GM21825 (cell line): ENCODE data around the gene SOX18.
"Not testable (repeated sequence)": the region's sequence is repeated elsewhere in the genome, so short reads cannot be mapped to it uniquely, and the experiment has no call there.

Experiments used
- ATAC-seq: cut with Tn5 transposase; IDR thresholded peaks from one replicate; pipeline ENCODE4 v1.9.1; 2021; ENCODE audit warnings: mild to moderate bottlenecking, moderate library complexity; ENCODE audit not compliant: unreplicated experiment

SOX18 gene

DNA sequence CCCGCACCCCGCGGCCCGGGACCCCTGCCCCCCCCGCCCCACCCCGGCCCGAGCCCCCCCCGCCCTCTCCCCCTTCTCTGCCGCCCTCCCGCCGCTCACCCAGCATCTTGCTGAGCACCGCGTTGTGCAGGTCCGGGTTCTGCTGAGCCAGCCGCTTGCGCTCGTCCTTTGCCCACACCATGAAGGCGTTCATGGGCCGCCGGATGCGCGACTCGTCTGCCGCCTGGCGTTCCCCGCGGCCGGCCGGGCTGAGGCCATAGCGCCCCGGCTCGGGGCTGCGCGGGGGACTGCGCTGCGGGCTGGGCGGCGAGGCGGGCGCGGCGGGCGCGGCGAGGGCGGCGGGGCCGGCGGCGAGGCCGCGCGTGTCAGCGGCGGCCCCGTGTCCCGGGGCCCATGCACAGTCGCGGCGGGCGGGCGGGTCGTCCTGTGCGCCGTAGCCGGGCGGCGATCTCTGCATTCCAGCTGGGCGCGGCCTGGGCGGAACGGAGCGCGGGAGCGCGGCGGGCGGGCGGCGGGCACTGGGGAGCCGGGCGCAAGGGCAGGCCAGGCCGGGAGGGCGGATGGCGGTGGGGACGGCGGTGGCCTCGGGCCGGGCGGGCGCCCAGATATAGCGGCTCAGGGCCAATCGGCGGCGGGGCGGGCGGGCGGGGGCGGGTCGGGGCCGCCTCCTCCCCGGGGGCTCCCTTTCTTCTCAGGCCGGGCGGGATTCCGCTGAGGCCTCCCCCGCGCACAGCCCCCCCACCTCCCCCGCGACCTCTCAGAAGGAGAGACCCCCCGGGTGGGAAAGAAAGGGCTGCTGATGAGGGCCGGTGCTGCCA, at the start of gene SOX18:
TSS of gene SOX18 (minus strand) at position 580 of the 818 bp plus-strand sequence. CDS start at position 457, 123 bp downstream.
- no peak for ATAC-seq

DNA sequence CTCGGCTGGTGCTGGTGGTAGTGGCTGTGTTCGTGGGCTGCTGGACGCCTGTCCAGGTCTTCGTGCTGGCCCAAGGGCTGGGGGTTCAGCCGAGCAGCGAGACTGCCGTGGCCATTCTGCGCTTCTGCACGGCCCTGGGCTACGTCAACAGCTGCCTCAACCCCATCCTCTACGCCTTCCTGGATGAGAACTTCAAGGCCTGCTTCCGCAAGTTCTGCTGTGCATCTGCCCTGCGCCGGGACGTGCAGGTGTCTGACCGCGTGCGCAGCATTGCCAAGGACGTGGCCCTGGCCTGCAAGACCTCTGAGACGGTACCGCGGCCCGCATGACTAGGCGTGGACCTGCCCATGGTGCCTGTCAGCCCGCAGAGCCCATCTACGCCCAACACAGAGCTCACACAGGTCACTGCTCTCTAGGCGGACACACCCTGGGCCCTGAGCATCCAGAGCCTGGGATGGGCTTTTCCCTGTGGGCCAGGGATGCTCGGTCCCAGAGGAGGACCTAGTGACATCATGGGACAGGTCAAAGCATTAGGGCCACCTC, 49.1 kb upstream of the SOX18 start:
- ATAC-seq, result no peak

DNA sequence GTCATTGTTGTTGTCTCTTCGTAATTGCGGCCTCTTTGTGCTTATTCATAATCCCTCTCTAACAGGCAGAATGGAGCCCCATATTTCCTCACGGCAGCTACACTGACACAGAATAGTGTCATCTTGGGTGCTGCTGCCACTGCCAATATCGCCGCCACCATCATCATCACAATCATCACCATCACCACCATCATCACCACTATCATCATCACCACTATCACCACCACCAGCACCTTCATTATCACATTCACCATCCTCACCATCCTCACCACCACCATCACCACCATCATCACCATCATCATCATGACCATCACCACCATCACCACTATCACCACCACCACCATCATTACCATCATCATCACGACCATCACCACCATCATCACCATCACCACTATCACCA, 47.1 kb upstream of the SOX18 start:
- ATAC-seq, result no peak

DNA sequence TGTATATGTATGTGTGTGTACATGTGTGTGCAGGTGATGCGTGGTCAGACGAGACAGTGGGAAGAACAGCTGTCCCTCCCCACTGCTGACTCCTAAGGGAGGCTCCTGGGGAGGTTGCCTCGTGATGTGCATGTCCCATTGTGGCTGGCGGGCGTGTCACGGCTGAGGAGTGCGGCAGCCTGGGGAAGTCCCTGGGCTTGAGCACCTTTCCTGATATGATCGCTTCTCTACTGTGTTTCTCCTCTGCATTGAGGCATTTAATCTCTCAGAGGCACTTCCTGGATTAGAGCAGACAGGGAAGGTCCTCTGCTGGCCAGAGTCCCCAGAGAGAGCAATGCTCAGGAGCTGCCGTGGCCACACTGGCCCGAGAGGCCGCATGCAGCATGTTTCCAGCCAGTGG, 46.5 kb upstream of the SOX18 start:
- ATAC-seq, result no peak

DNA sequence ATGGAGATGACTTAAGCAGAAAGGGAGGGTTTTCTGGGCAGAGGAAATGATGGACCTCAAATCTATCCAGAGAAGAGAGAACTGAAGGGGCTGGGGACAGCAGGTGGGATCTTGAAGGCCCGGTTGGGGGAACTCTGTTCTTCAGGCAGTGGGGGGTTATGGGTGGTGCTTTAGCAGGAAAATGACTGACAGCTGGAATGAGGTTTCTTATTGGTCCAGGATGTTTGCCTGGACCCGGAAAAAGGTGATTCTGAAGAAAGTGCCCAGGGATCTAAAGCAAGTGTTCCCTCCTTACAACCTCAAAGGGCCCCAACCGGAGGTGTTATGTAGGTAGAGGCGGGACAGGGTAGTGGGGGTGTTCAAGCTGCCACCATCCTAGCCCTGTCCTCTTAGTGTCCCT, 46.0 kb upstream of the SOX18 start:
- no peak for ATAC-seq

DNA sequence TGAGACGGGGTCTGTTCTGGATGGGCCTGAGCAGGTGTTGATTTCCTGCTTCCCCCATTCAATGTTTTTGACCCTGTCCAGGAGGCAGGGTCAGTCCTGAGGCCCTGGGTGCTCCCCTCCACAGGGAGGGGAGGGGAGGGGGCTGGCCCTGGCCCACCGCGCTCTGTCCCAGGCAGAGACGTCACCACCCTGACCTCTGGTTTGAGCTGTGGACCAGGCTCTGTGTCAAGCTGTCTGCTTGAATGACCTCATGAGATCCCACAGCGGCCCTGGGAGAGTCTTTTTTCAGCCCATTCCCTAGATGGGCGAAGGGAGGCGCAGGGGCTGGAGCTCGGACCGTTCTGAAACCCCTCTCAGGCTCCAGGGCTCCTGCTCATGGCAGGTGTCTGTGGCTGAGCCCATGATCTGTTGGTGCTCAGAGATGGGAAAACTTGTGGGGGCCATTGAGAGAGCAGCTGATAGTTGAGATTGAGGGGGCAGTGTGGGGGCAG, 43.6 kb upstream of the SOX18 start:
- ATAC-seq, result no peak

DNA sequence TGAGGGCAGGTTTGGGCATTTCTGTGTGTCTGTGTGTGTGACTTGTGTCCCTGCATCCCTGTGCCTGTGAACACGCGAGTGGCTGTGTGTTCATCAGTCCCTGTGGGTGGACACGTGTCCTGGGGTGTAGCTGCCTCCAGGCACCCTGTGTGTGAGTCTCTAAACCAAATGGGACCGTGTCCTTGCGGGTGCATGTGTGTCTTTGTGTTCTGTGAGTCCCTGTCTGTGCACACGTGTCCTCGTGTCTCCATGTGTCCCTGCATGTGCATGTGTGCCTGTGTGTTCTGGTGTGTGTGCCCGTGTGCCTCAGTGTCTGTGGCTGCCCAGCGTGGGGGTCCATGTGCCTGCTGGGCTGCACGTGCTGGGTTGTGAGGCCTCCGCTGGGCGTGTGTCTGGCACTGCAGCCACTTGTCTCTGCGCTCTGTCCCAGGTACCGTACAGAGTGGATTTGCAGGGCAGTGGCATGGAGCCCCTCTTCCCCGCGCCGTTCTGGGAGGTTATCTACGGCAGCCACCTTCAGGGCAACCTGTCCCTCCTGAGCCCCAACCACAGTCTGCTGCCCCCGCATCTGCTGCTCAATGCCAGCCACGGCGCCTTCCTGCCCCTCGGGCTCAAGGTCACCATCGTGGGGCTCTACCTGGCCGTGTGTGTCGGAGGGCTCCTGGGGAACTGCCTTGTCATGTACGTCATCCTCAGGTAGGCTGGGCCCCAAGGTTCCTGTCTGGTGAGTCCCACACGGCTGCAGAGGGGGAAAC, 43.0 kb upstream of the SOX18 start:
- ATAC-seq, result no peak

DNA sequence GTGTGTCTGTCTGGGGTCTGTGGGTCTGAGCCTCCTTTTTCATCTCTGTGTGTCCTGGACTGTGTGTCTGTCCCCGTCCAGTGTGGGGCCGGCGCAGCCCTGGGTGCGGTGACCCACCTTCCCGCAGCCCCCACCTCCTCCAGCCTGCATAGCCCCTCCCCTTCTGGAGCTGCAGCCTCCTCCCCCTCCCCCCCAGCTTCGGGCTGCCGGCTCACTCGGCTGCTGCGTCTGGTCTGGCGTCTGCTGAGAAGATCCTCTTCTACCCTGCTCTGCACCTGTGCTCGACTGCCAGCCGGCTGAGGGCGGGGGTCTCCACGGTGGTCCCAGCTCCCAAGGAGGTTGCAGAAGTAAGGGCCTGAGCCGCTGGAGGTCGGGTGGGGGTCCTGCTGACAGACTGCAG, 42.3 kb upstream of the SOX18 start:
- ATAC-seq, result no peak

DNA sequence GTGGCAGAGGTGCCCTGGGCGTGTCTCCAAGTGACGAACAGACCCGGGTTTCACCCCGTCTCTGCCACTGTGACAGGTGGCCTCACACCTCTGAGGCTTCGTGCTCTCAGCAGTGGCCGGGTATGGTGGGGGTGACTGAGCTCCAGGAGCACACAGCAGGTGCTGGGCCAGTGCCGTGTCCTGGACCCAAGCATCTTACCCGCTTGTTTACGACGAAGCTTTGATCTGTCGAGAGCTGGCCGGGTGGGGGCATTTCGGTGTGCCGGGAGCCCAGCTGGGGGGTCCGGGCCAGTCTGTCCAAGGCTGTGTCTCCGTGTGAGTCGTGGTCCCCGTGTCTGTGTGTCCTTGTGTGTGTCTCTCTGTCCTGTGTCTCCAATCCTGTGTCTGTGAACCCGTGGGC, 41.9 kb upstream of the SOX18 start:
- ATAC-seq, result no peak

DNA sequence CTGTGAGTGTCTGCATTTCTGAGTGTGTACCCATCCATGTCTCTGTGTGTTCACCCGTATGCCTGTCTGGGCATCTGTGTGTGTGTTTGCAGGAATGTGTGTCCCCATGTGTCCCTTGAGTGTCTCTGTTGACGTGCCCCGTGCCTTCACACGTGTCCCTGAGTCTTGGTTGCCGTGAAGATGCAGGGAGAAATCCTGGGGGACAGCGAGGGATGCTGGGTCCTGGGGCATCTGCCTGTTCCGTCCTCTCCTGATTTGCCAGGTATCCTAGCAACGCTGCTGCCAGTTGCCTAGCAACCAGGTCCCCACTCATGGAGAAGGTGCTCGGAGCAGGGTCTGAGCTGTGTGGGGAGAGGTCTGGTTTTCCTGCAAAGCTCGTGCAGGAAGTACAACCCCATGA, 40.7 kb upstream of the SOX18 start:
- ATAC-seq, result no peak

DNA sequence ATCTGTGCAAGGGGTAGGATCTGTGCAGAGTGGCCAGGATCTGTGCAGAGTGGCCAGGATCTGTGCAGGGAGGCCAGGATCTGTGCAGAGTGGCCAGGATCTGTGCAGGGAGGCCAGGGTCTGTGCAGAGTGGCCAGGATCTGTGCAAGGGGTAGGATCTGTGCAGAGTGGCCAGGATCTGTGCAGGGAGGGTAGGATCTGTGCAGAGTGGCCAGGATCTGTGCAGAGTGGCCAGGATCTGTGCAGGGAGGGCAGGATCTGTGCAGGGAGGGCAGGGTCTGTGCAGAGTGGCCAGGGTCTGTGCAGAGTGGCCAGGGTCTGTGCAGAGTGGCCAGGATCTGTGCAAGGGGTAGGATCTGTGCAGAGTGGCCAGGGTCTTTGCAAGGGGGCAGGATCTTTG, 39.1 kb upstream of the SOX18 start:
- not testable (repeated sequence) for ATAC-seq

DNA sequence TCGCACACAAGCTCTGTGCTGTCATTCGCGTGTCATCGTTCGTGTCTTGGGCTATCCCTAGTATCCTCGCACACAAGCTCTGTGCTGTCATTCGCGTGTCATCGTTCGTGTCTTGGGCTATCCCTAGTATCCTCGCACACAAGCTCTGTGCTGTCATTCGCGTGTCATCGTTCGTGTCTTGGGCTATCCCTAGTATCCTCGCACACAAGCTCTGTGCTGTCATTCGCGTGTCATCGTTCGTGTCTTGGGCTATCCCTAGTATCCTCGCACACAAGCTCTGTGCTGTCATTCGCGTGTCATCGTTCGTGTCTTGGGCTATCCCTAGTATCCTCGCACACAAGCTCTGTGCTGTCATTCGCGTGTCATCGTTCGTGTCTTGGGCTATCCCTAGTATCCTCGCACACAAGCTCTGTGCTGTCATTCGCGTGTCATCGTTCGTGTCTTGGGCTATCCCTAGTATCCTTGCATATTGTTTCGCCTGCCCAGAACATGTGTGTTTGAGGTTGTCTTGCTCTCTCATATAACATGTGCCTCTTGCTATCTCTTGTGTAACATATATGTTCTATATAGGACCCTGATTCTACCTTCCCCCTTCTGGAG, 37.9 kb upstream of the SOX18 start:
- not testable (repeated sequence) for ATAC-seq

DNA sequence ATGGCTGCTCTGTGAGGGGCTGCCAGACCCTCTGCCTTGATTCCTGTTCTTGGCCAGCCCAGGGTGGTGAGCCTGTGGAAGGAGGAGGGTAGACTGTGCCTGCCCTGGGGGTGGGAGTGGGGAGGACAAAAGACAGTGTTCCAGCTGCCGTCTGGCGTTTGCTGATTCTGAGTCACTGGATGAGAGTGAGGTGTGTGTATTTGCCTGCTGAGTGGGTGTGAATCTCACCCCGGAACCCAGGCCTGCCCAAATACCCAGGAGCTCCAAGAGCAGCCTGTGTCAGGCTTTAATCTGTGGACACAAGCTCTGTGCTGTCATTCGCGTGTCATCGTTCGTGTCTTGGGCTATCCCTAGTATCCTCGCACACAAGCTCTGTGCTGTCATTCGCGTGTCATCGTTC, 37.4 kb upstream of the SOX18 start:
- no peak for ATAC-seq

DNA sequence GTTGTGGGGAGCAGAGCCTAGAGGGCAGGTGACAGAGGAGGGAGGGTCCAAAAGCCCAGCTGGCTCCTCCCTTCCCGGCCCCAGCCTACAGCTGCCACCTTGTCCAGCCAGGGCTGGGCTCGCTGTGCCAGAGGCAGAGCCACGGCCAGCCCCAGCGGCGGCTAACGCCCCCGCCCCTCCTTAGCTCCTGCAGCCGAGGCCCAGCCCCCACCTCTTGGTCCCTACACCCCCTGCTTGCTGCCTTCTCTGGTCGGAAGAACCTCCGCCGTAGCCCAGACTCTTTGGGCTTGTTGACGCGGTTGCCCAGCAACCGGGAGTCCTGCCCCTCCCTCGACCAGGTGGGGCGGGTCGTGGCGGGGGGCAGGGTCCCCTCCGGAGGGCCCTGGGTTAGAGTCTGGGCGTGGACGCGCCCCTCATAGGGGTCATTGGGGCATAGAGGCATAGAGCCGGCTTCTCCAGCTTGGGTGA, 35.3 kb upstream of the SOX18 start:
- no peak for ATAC-seq

DNA sequence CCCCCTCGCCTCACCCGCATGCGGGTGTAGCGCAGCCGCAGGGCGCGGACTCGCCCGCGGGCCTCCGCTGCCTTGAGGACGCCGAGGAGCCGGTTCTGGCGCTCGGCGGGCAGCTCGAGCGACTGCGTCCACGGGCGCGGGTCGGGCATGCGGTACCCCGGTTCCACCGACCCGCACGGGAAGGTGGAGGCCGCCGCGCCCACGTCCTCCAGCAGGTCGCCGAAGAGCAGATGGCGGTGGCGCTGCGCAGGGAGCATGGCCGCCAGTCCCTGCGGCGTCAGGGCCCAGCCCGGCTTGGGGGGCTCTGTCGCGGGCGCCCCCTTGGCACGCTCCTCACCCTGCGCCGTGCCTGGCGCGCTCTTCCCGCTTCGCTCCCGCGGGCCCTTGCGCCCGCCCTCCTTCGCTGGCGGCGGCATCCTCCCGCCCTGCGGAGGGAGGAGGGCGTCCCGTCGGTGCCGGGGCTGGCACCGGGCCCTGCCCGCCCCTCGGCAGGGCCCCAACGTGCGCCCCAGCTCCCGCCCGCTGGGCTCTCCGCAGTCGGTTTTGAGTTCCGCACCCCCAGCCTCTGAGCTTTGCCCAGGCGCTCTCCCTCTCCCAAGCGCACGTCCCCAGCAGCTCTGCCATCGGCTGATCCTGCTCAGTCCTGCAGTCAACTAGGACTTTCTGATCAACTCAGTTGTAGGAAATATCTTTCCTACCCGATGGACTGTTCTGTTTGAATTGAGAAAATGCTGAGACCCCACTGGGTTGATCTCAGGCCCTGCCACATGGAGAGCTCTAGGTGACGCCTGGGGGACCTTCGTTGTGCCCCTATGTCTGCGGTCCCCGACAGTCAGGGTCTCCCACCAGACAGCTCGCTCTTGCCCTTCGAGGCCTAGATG, 34.6 kb upstream of the SOX18 start, which contains the start of gene LKAAEAR1:
TSS of gene LKAAEAR1 (minus strand) at position 595 of the 881 bp plus-strand sequence. CDS start at position 416, 179 bp downstream.
- ATAC-seq, result no peak

DNA sequence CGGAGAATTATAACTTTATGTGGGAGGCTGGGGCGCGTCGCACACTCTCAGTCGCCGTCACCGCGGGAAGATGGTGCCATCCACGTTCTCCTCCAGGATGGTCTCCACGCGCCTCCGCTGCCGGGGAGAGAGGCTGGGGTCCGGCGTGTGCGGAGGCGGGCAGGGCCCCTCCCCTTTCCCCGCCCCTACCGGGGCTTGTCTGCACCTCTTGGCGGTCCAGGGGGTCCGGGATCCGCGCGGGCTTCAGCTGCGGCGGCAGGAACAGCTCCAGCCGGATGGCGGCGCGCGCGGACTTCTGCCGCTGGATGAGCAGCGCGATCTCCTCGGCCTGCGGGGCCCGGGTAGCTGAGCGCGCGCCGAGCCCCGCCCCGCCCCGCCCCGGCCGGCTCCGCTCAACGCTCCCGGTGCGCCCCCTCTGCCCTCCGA, 34.0 kb upstream of the SOX18 start:
- no peak for ATAC-seq

DNA sequence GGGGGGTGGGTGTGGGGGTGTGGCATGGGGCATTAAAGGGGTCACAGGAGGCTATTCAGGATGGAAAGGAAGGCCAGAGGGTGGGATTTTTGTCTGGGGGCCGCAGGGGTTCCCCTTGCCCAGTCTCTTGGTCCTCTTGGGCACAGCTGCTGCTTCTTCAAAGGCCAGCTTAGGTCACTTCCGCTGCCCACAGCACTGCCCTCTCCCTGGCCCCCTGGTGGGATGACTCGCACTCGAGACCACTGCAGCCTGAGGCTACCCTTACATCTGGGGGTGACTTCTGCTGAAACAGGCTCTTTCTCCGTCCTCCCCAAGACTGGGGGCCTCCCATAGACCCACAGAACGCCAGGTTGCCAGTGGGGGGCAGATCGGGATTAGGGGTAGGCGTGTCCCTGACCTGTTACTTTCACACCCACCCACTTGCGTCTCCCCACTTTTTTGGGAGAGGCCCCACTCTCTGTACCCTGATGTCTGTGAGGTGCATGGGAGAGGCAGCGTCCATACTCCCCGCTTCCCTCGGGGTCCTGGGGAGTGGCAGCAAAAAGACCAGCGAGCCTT, 33.5 kb upstream of the SOX18 start:
- no peak for ATAC-seq

DNA sequence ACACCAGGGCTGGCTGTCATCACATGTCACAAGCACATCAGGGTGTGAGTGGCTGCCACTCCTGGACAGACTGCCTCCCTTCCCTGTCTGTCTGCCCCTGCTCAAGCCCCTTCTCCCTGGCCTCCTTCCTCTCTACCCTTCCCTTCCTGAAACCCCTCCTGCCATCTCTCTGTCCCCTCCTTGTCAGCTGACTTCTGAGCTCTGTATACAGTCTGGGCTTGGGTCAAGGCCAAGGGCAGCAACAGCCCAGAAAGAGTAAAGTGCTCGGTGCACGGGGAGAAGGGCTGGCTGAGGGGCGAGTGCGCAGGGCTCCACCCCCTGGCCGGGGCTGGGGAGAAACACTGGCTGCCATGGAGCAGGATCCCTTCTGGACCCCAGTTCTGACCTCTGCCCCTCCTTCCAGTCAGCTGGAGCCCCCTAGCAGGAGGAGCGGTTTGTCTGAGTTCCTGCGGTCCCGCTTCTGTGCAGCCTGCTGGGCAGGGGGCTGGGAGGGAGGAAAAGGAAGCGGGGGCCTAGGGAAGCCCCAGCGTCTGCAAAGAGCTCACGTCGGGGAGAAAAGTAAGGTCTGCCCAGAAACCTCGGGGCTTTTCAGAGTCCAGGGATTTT, 32.8 kb upstream of the SOX18 start:
- ATAC-seq, result no peak

DNA sequence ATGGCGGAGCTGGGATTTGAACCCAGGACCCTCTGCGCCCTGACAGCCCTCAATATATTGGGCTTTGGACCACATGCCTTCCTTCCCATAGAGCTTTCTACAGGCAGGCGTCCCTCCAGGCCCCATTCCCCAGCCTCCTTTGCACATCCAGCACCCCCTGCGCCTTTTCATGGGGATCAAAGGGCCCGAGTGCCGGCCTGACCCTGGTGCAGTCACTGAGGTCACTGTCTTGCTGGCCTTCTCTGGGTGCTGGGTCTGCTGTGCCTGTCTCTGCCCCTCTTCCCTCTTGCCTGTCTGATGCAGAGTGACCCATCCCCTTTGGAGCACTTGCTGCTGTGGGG, 32.2 kb upstream of the SOX18 start:
- no peak for ATAC-seq
